SK-N-SH (cell line): ENCODE results near the gene SIGLEC15. TPM values are rescaled to one million over a fixed set of nuclear protein-coding genes. Genes with fewer than 3 reads are reported as not detected.

ENCODE experiments used
- CTCF ChIA-PET: fragments of 300-600, 350-600 bp; formaldehyde crosslinking; extraction: SDS; loops from one replicate; lab custom pipeline; 2021; lab: Yijun Ruan, JAX
- POLR2A ChIA-PET: fragments of 350-600 bp; sonication (Branson Sonifier 250); formaldehyde crosslinking; extraction: SDS; loops from one replicate; lab custom pipeline; 2020; ENCODE audit warnings: antibody characterized with exemption, inconsistent platforms; lab: Yijun Ruan, JAX
- DNase-seq: peaks from one replicate; pipeline ENCODE4 v3.0.0; 2012
- H2AFZ ChIP-seq: fragments of 200-600 bp; sonication (generic); 2 replicates; pipeline ENCODE4 v1.8.1; 2016; ENCODE audit warnings: antibody characterized with exemption, mild to moderate bottlenecking, low read depth
- H3F3A ChIP-seq: fragments of 200-600 bp; sonication (generic); replicated peaks from 2 replicates; pipeline ENCODE3; 2016; ENCODE audit warnings: antibody characterized with exemption, mild to moderate bottlenecking; ENCODE audit not compliant: insufficient read depth
- H3K27ac ChIP-seq, 2 experiments: fragments of 200-500 bp in 1 of 2; fragments of 200-600 bp in 1 of 2; sonication (Bioruptor generic) in 1 of 2; sonication (generic), shearing (Covaris generic) in 1 of 2; 2 replicates each; pipeline versions ENCODE4 v1.5.1 to v1.6.1; 2014 to 2016; ENCODE audit warnings: low read depth in 2 of 2, inconsistent platforms in 1 of 2, low read length in 1 of 2, mild to moderate bottlenecking in 1 of 2, mixed read lengths in 1 of 2
- H3K27me3 ChIP-seq: fragments of 200-600 bp; sonication (generic), shearing (Covaris generic); 2 replicates; pipeline ENCODE4 v1.6.1; 2016; ENCODE audit warnings: mixed run types; ENCODE audit not compliant: insufficient read depth
- H3K36me3 ChIP-seq, 2 experiments: fragments of 200-500 bp in 1 of 2; fragments of 200-600 bp in 1 of 2; sonication (Bioruptor generic) in 1 of 2; sonication (generic) in 1 of 2; replicated peaks in 1 of 2; 2 replicates each; pipeline versions ENCODE3 to v1.5.1; 2014 to 2016; ENCODE audit warnings: low read length in 1 of 2, mild to moderate bottlenecking in 1 of 2; ENCODE audit not compliant: insufficient read depth in 2 of 2, control insufficient read depth in 1 of 2
- H3K4me1 ChIP-seq, 2 experiments: fragments of 200-500 bp in 1 of 2; fragments of 200-600 bp in 1 of 2; sonication (Bioruptor generic) in 1 of 2; sonication (generic), shearing (Covaris generic) in 1 of 2; 2 replicates each; pipeline versions ENCODE4 v1.5.1 to v1.6.1; 2014 to 2016; ENCODE audit warnings: low read depth in 1 of 2, low read length in 1 of 2, mixed run types in 1 of 2; ENCODE audit not compliant: insufficient read depth in 2 of 2, control insufficient read depth in 1 of 2
- H3K4me2 ChIP-seq: fragments of 200-600 bp; sonication (generic), shearing (Covaris generic); 2 replicates; pipeline ENCODE4 v1.6.1; 2017; ENCODE audit warnings: mixed run types
- H3K4me3 ChIP-seq, 2 experiments: fragments of 200-500 bp in 1 of 2; fragments of 200-600 bp in 1 of 2; sonication (Bioruptor generic) in 1 of 2; sonication (generic), shearing (Covaris generic) in 1 of 2; 2 replicates each; pipeline versions ENCODE4 v1.5.1 to v1.8.1; 2014 to 2016; ENCODE audit warnings: low read depth in 2 of 2, inconsistent platforms in 1 of 2, low read length in 1 of 2, mild to moderate bottlenecking in 1 of 2, mixed read lengths in 1 of 2, moderate library complexity in 1 of 2
- H3K79me2 ChIP-seq: fragments of 200-600 bp; sonication (generic); 2 replicates; pipeline ENCODE4 v1.8.1; 2017; ENCODE audit warnings: mild to moderate bottlenecking; ENCODE audit not compliant: insufficient read depth
- H3K9ac ChIP-seq: fragments of 200-600 bp; sonication (generic); 2 replicates; pipeline ENCODE4 v1.6.1; 2017; ENCODE audit warnings: mixed run types
- H3K9me2 ChIP-seq: fragments of 200-600 bp; sonication (generic); 2 replicates; pipeline ENCODE4 v1.6.1; 2017; ENCODE audit warnings: mixed run types
- H3K9me3 ChIP-seq: fragments of 200-600 bp; sonication (generic); 2 replicates; pipeline ENCODE4 v1.6.1; 2017; ENCODE audit warnings: mixed run types, mild to moderate bottlenecking, moderate library complexity
- H4K20me1 ChIP-seq: fragments of 200-600 bp; sonication (generic); 2 replicates; pipeline ENCODE4 v1.6.1; 2017; ENCODE audit warnings: mild to moderate bottlenecking, mixed run types; ENCODE audit not compliant: insufficient read depth
- ELF1 ChIP-seq: IDR thresholded peaks from 2 replicates; pipeline ENCODE4 v1.4.0; 2012
- EZH2phosphoT487 ChIP-seq: fragments of 200-600 bp; sonication (generic); IDR thresholded peaks from 2 replicates; pipeline ENCODE4 v1.6.1; 2017; ENCODE audit warnings: low read depth, mixed run types, mild to moderate bottlenecking, antibody characterized with exemption, moderate library complexity, borderline replicate concordance
- FOSL2 ChIP-seq: IDR thresholded peaks from 2 replicates; pipeline ENCODE4 v1.4.0; 2012; ENCODE audit warnings: low read depth, mild to moderate bottlenecking, moderate library complexity, borderline replicate concordance
- FOXJ3 ChIP-seq: sonication (generic); formaldehyde crosslinking; IDR thresholded peaks from 2 replicates; pipeline ENCODE4 v1.5.1; 2020; ENCODE audit warnings: mild to moderate bottlenecking, missing genetic modification reagents
- FOXM1 ChIP-seq: IDR thresholded peaks from 2 replicates; pipeline ENCODE4 v1.4.0; 2012; ENCODE audit warnings: low read depth, mild to moderate bottlenecking
- GABPA ChIP-seq: IDR thresholded peaks from 2 replicates; pipeline ENCODE4 v1.4.0; 2012; ENCODE audit warnings: low read depth, mild to moderate bottlenecking
- GATA2 ChIP-seq: sonication (generic); formaldehyde crosslinking; IDR thresholded peaks from 2 replicates; pipeline ENCODE4 v1.5.0; 2020; ENCODE audit warnings: mild to moderate bottlenecking, missing genetic modification reagents
- IRF3 ChIP-seq: fragments of 150-350 bp; IDR thresholded peaks from 2 replicates; pipeline ENCODE4 v1.6.1; 2016; ENCODE audit warnings: mild to moderate bottlenecking, low read depth, low read length
- MXI1 ChIP-seq: IDR thresholded peaks from 2 replicates; pipeline ENCODE4 v1.6.1; 2012; ENCODE audit warnings: mild to moderate bottlenecking, low read depth, low read length, improper control_type of control experiment
- NFIC ChIP-seq: IDR thresholded peaks from 2 replicates; pipeline ENCODE4 v1.4.0; 2012; ENCODE audit warnings: borderline replicate concordance
- NRF1 ChIP-seq: IDR thresholded peaks from 2 replicates; pipeline ENCODE4 v1.6.1; 2012; ENCODE audit warnings: low read depth, mild to moderate bottlenecking, low read length
- PBX3 ChIP-seq: IDR thresholded peaks from 2 replicates; pipeline ENCODE4; 2012
- POLR2AphosphoS5 ChIP-seq: IDR thresholded peaks from 2 replicates; pipeline ENCODE4 v1.6.1; 2012; ENCODE audit warnings: low read depth, low read length
- RAD21 ChIP-seq: IDR thresholded peaks from 2 replicates; pipeline ENCODE4 v1.6.1; 2012; ENCODE audit warnings: mild to moderate bottlenecking, low read length
- RCOR1 ChIP-seq: fragments of 150-350 bp; IDR thresholded peaks from 2 replicates; pipeline ENCODE4 v1.6.1; 2017; ENCODE audit warnings: antibody characterized with exemption, low read length
- RFX5 ChIP-seq: IDR thresholded peaks from 2 replicates; pipeline ENCODE4 v1.6.1; 2012; ENCODE audit warnings: mild to moderate bottlenecking, improper control_type of control experiment, low read length
- SMC3 ChIP-seq: IDR thresholded peaks from 2 replicates; pipeline ENCODE4 v1.6.1; 2012; ENCODE audit warnings: low read depth, low read length, improper control_type of control experiment
- TAF1 ChIP-seq: IDR thresholded peaks from 2 replicates; pipeline ENCODE4 v1.6.1; 2012; ENCODE audit warnings: low read depth, mild to moderate bottlenecking, low read length, moderate library complexity, borderline replicate concordance
- TCF12 ChIP-seq: IDR thresholded peaks from 2 replicates; pipeline ENCODE4 v1.4.0; 2012
- ZBTB33 ChIP-seq: IDR thresholded peaks from 2 replicates; pipeline ENCODE4 v1.4.0; 2012; ENCODE audit warnings: low read depth, borderline replicate concordance
- WGBS: methylation state at CpG from one replicate; pipeline ENCODE4 v1.1.6; 2017; ENCODE audit warnings: low lambda C conversion rate; 5-methylcytosine and 5-hydroxymethylcytosine counted together
- polyA plus RNA-seq, 3 experiments: library from polyadenylated mRNA; depleted of rRNA; stranded (reverse); fragments of >200 nt; gene quantifications; 2 replicates each; pipeline ENCODE4 v1.2.3, GENCODE V29; 2012
- TF ChIP-seq, protein P1 (sequence below): IDR thresholded peaks from 2 replicates; pipeline ENCODE4 v1.4.0; 2012; ENCODE audit warnings: low read depth
- TF ChIP-seq, protein P2 (sequence below): IDR thresholded peaks from 2 replicates; pipeline ENCODE4 v1.4.0; 2012; ENCODE audit warnings: low read depth, borderline replicate concordance

Gene SIGLEC15
- polyA plus RNA-seq, 1 of the 3 experiments (the other 2 are of a cell fraction): 0.10 TPM

DNA sequence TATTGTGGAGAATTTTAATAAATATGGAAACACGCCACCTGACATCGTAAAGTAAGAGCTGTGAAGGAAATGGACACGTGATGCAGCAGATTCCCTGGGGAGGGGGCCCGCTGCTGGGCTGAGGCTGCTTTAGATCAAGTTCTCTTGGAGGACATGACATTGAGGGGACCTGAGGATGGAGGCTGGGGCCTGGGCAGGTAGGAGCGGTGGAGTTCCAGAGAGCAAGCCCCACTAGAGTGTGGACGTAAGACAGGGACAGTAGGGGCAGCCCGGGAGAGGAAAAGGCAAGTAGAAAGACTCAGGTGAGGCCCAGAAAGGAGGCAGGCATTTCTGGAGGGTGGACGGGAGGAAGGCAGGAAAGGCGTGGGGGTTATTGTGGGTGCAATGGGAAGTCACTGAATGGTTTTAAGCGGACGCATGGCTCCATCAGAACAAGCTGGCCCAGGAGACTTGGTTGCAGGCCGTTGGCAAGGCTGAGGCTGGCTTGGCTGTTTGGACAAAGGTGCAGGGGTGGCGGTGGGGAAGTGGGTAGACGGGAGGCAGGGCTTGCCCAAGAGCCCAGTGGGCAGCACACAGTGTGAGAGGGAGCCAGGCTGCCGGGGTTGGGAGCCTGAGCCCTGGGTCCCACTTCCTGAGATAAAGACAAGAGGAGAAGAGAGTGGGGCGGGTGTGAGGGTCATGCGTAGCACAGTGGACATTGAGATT is 15.7 kb downstream of the SIGLEC15 start:
- H3K4me1 ChIP-seq: peaks cover 12 to 15% of the 10 kb centered on the region in 2 experiments; a peak in 1 of 4 replicates
- no peaks in the 10 kb centered on the region for H3F3A ChIP-seq
- H3K36me3 ChIP-seq: no peaks in the 10 kb centered on the region
- WGBS: 83% methylated on average over 15 of the region's 17 CpGs
- H3K4me2 ChIP-seq: no peak overlapping the region
- no peaks in the 10 kb centered on the region for H4K20me1 ChIP-seq
- H2AFZ ChIP-seq: no peak overlapping the region
- H3K27ac ChIP-seq: no peak overlapping the region
- no peaks in the 10 kb centered on the region for H3K79me2 ChIP-seq
- H3K9me3 ChIP-seq: no peaks in the 10 kb centered on the region
- no peak overlapping the region for H3K4me3 ChIP-seq
- H3K9me2 ChIP-seq: no peaks in the 10 kb centered on the region
- ChIA-PET CTCF (no interaction called here), POLR2A (no interaction called here)
- TF ChIP-seq IRF3 (no peak), MXI1 (no peak), RFX5 (no peak), FOXJ3 (CRISPR knock-in tag) (no peak), RCOR1 (no peak), FOSL2 (no peak), SMC3 (no peak), NFIC (no peak), GATA2 (CRISPR knock-in tag) (no peak), TAF1 (no peak), ELF1 (no peak), POLR2AphosphoS5 (no peak)
- TF ChIP-seq, protein P1, sequence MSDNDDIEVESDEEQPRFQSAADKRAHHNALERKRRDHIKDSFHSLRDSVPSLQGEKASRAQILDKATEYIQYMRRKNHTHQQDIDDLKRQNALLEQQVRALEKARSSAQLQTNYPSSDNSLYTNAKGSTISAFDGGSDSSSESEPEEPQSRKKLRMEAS: no peak
- TF ChIP-seq, protein P2, sequence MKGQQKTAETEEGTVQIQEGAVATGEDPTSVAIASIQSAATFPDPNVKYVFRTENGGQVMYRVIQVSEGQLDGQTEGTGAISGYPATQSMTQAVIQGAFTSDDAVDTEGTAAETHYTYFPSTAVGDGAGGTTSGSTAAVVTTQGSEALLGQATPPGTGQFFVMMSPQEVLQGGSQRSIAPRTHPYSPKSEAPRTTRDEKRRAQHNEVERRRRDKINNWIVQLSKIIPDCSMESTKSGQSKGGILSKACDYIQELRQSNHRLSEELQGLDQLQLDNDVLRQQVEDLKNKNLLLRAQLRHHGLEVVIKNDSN: no peak
- no peak for DNase-seq
- H3K9ac ChIP-seq: no peak overlapping the region
- no peaks in the 10 kb centered on the region for H3K27me3 ChIP-seq

GRCh38 chr18:45841765-45842442 is 16.4 kb downstream of the SIGLEC15 start:
- Histone ChIP-seq H3K4me2 (no peak overlapping the region), H2AFZ (no peak overlapping the region), H3K79me2 (no peaks in the 10 kb centered on the region), H3K4me1 (peaks cover 12 to 15% of the 10 kb centered on the region in 2 experiments; a peak in 1 of 4 replicates), H3K9me2 (no peaks in the 10 kb centered on the region), H4K20me1 (no peaks in the 10 kb centered on the region), H3K9ac (no peak overlapping the region), H3K9me3 (no peaks in the 10 kb centered on the region), H3K27ac (no peak overlapping the region), H3K4me3 (no peak overlapping the region), H3K36me3 (no peaks in the 10 kb centered on the region), H3K27me3 (no peaks in the 10 kb centered on the region), H3F3A (no peaks in the 10 kb centered on the region)
- 91% methylated on average over 8 of the region's 12 CpGs for WGBS
- POLR2A ChIA-PET: no interaction called here
- CTCF ChIA-PET: no interaction called here
- no peak for DNase-seq
- TF ChIP-seq, protein P2: no peak
- TF ChIP-seq ZBTB33: no peak
- no peak for TF ChIP-seq TCF12
- TF ChIP-seq NFIC: no peak
- TF ChIP-seq GABPA: no peak
- no peak for TF ChIP-seq NRF1
- no peak for TF ChIP-seq SMC3
- no peak for TF ChIP-seq GATA2 (CRISPR knock-in tag)
- no peak for TF ChIP-seq FOXM1
- no peak for TF ChIP-seq POLR2AphosphoS5
- no peak for TF ChIP-seq EZH2phosphoT487
- no peak for TF ChIP-seq PBX3
- TF ChIP-seq RAD21: no peak
